GM12801 (cell line): ENCODE measurements around the gene BACH2.

Experiments used
- CTCF ChIP-seq: IDR thresholded peaks from one replicate; pipeline ENCODE4 v1.5.1; 2011; ENCODE audit warnings: control low read depth; ENCODE audit not compliant: insufficient read length; ENCODE audit errors: extremely low read depth

BACH2 gene

GRCh38 chr6:90314514-90314913 lies 17.9 kb upstream of the BACH2 start:
- no peak for TF ChIP-seq CTCF

- TF ChIP-seq CTCF, result no peak
These were observed 14.9 kb upstream of the BACH2 start for GRCh38 chr6:90311569-90311968.

- TF ChIP-seq CTCF, result no peak
These were observed 9.3 kb upstream of the BACH2 start for GRCh38 chr6:90305800-90306448.

- TF ChIP-seq CTCF, result no peak
These were observed 7.7 kb upstream of the BACH2 start for GRCh38 chr6:90304308-90304707.

GRCh38 chr6:90303039-90303438 lies 6.4 kb upstream of the BACH2 start:
- TF ChIP-seq CTCF, result no peak

- no peak for TF ChIP-seq CTCF
These were observed 5.7 kb upstream of the BACH2 start for GRCh38 chr6:90302320-90302719.

DNA sequence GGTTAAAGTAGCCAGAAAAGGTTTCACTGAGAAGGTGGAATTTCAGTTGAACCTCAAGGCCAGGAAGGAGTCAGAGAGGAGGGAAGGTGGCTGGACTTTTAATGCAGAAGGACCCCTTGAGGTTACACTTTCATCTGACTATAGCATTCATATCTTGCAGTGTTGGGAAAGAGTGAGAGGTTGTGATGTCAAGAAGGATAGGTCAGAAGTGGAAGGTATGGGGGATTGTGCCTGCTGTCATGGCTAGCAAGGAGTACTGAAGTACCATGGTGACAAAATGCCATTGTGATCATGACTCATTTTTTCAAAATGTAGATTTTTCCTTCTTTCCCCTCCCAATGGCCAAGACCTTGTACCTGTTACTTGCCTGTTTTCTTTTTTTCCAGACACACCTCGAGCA lies 5.2 kb upstream of the BACH2 start:
- no peak for TF ChIP-seq CTCF
